K562 (cell line): ENCODE results near the gene SLC13A4. TPM values are rescaled to one million over a fixed set of nuclear protein-coding genes. Genes with fewer than 3 reads are reported as not detected.

Experiments
- ATAC-seq: fragments of 200-7000 bp; cut with Tn5 transposase; 3 replicates; pipeline ENCODE4 v1.9.1; 2020; ENCODE audit warnings: moderate library complexity
- BruUV-seq: library from RNA; stranded (reverse); fragments of 400-500 nt; replicated peaks from 2 replicates; lab custom pipeline; 2021; lab: Mats Ljungman, UMichigan
- CTCF ChIA-PET: fragments of 300-600 bp; formaldehyde crosslinking; extraction: SDS; loops from one replicate; lab custom pipeline; 2021; ENCODE audit warnings: low intra/inter-chr PET ratio; lab: Yijun Ruan, JAX
- POLR2A ChIA-PET: fragments of 300-600, 350-650 bp; sonication (Branson Sonifier 250); formaldehyde crosslinking; extraction: SDS; loops from one replicate; lab custom pipeline; 2021; ENCODE audit warnings: antibody characterized with exemption, inconsistent platforms; lab: Yijun Ruan, JAX
- DNase-seq, 4 experiments: peaks; one replicate each; pipeline versions ENCODE4 v3.0.0 to v3.0.0-alpha.2; 2011 to 2018; ENCODE audit warnings: low spot score in 3 of 4, mixed read lengths in 3 of 4; ENCODE audit errors: extremely low read depth in 1 of 4
- FAIRE-seq: peaks from 2 replicates; lab custom pipeline; 2011; peaks lifted over from hg19 to GRCh38; lab: Jason Lieb, UNC
- H2AFZ ChIP-seq: 2 replicates; pipeline ENCODE4 v1.6.0; 2011; ENCODE audit warnings: low read depth, low read length, control low read depth, inconsistent platforms
- H3K27ac ChIP-seq: fragments of 200-600 bp; 3 replicates; pipeline ENCODE4 v1.8.0; 2011; ENCODE audit warnings: low read depth, mild to moderate bottlenecking, control low read depth, inconsistent platforms, low read length, moderate library complexity, mixed read lengths; ENCODE audit errors: extremely low read depth
- H3K27me3 ChIP-seq, 2 experiments: fragments of 300-600 bp in 1 of 2; 2 replicates in 1 of 2; 3 replicates in 1 of 2; pipeline versions ENCODE4 v1.6.0 to v1.8.0; 2011; ENCODE audit warnings: inconsistent platforms in 2 of 2, low read length in 2 of 2, mild to moderate bottlenecking in 1 of 2, mixed read lengths in 1 of 2, moderate library complexity in 1 of 2; ENCODE audit not compliant: control insufficient read depth in 2 of 2, insufficient read depth in 2 of 2
- H3K36me3 ChIP-seq: fragments of 300-600 bp; 3 replicates; pipeline ENCODE4 v1.8.0; 2011; ENCODE audit warnings: mild to moderate bottlenecking, low read length, inconsistent platforms; ENCODE audit not compliant: control insufficient read depth, insufficient read depth
- H3K4me1 ChIP-seq, 2 experiments: fragments of 200-600 bp in 1 of 2; replicated peaks in 1 of 2; 2 replicates in 1 of 2; 3 replicates in 1 of 2; pipeline versions ENCODE4 v1.5.1 to v1.8.0; 2011; ENCODE audit warnings: inconsistent platforms in 2 of 2, low read length in 2 of 2, mild to moderate bottlenecking in 1 of 2, mixed read lengths in 1 of 2, moderate library complexity in 1 of 2; ENCODE audit not compliant: control insufficient read depth in 2 of 2, insufficient read depth in 2 of 2
- H3K4me2 ChIP-seq: 2 replicates; pipeline ENCODE4 v1.6.1; 2011; ENCODE audit warnings: low read length, control low read depth, inconsistent platforms, mixed read lengths; ENCODE audit not compliant: insufficient read depth
- H3K4me3 ChIP-seq: fragments of 200-600 bp; sonication (generic), shearing (Covaris generic); 2 replicates; pipeline ENCODE4 v1.5.1; 2016; ENCODE audit warnings: control low read depth, inconsistent platforms
- H3K79me2 ChIP-seq: fragments of 200-600 bp; 3 replicates; pipeline ENCODE4 v1.8.0; 2011; ENCODE audit warnings: low read length, inconsistent platforms; ENCODE audit not compliant: control insufficient read depth, insufficient read depth
- H3K9ac ChIP-seq, 2 experiments: 2 replicates each; pipeline versions ENCODE4 v1.6.0 to v1.6.1; 2011; ENCODE audit warnings: low read depth in 2 of 2, low read length in 2 of 2, control low read depth in 1 of 2, inconsistent platforms in 1 of 2, mild to moderate bottlenecking in 1 of 2, mixed read lengths in 1 of 2; ENCODE audit not compliant: insufficient read depth in 1 of 2
- H3K9me1 ChIP-seq: one replicate; pipeline ENCODE4 v1.6.0; 2011; ENCODE audit warnings: inconsistent platforms, mild to moderate bottlenecking, low read length, moderate library complexity; ENCODE audit not compliant: control insufficient read depth, insufficient read depth
- H3K9me3 ChIP-seq: replicated peaks from 2 replicates; pipeline ENCODE4 v1.5.1; 2011; ENCODE audit warnings: low read depth, low read length, inconsistent platforms; ENCODE audit not compliant: control insufficient read depth, insufficient read depth
- H4K20me1 ChIP-seq: replicated peaks from 2 replicates; pipeline ENCODE4 v1.6.1; 2011; ENCODE audit warnings: low read length, inconsistent platforms, mixed read lengths; ENCODE audit not compliant: control insufficient read depth, insufficient read depth
- CCAR2 ChIP-seq: fragments of 200-400 bp; formaldehyde crosslinking; IDR thresholded peaks from 2 replicates; pipeline ENCODE4 v1.6.1; 2017; ENCODE audit warnings: mild to moderate bottlenecking, low read depth, low read length
- CREB3 ChIP-seq: fragments of 450-650 bp; conservative IDR thresholded peaks from 2 replicates; pipeline ENCODE4 v1.6.1; 2016; ENCODE audit warnings: missing genetic modification characterization, low read depth, mild to moderate bottlenecking, missing compliant biosample characterization, moderate library complexity
- ELK1 ChIP-seq: sonication (generic); formaldehyde crosslinking; IDR thresholded peaks from 2 replicates; pipeline ENCODE4 v1.8.1; 2022; ENCODE audit warnings: missing genetic modification reagents
- ILF3 ChIP-seq: fragments of 450-650 bp; IDR thresholded peaks from 2 replicates; pipeline ENCODE4 v1.6.1; 2018; ENCODE audit warnings: antibody characterized with exemption, mild to moderate bottlenecking, moderate library complexity, borderline replicate concordance
- KLF16 ChIP-seq: IDR thresholded peaks from 2 replicates; pipeline ENCODE4 v1.6.1; 2016; ENCODE audit warnings: antibody characterized with exemption
- MAX ChIP-seq: sonication (generic); formaldehyde crosslinking; IDR thresholded peaks from 2 replicates; pipeline ENCODE4 v1.9.0; 2022; ENCODE audit warnings: mild to moderate bottlenecking, missing genetic modification reagents
- MAZ ChIP-seq, 2 experiments: fragments of 450-650 bp in 1 of 2; sonication (generic) in 1 of 2; formaldehyde crosslinking; IDR thresholded peaks in 1 of 2; conservative IDR thresholded peaks in 1 of 2; 2 replicates each; pipeline versions ENCODE4 v1.4.0 to v1.5.0; 2020; ENCODE audit warnings: mild to moderate bottlenecking in 1 of 2, missing genetic modification reagents in 1 of 2
- NR0B1 ChIP-seq: fragments of 450-650 bp; IDR thresholded peaks from one replicate; pipeline ENCODE4 v1.6.1; 2018; ENCODE audit warnings: mild to moderate bottlenecking, moderate library complexity; ENCODE audit not compliant: partially characterized antibody
- PML ChIP-seq: IDR thresholded peaks from 2 replicates; pipeline ENCODE4 v1.6.1; 2012; ENCODE audit warnings: low read length, inconsistent platforms
- POLR3A ChIP-seq: IDR thresholded peaks from 2 replicates; pipeline ENCODE4 v1.6.1; 2011; ENCODE audit warnings: borderline replicate concordance, mild to moderate bottlenecking, moderate library complexity; ENCODE audit not compliant: insufficient read length, insufficient read depth; ENCODE audit errors: extremely low read depth
- RBM17 ChIP-seq: fragments of 200-400 bp; formaldehyde crosslinking; IDR thresholded peaks from 2 replicates; pipeline ENCODE4 v1.6.1; 2017; ENCODE audit warnings: low read depth, mild to moderate bottlenecking, low read length, borderline replicate concordance
- RBM22 ChIP-seq: fragments of 200-400 bp; formaldehyde crosslinking; IDR thresholded peaks from 2 replicates; pipeline ENCODE4 v1.6.1; 2018; ENCODE audit warnings: low read length, low read depth; ENCODE audit not compliant: poor library complexity, severe bottlenecking
- TRIM28 ChIP-seq: fragments of 450-650 bp; IDR thresholded peaks from 2 replicates; pipeline ENCODE4 v1.6.1; 2017
- ZFP91 ChIP-seq: sonication (generic); formaldehyde crosslinking; IDR thresholded peaks from 2 replicates; pipeline ENCODE4 v1.8.0; 2022; ENCODE audit warnings: mild to moderate bottlenecking, missing genetic modification reagents
- ZNF134 ChIP-seq: fragments of 250-450 bp; sonication (Bioruptor Pico); conservative IDR thresholded peaks from 2 replicates; pipeline ENCODE4 v1.4.0; 2020
- ZNF561 ChIP-seq: fragments of 450-650 bp; formaldehyde crosslinking; conservative IDR thresholded peaks from 2 replicates; pipeline ENCODE4 v1.4.0; 2020; ENCODE audit warnings: mild to moderate bottlenecking, moderate library complexity
- ZNF764 ChIP-seq: fragments of 250-450 bp; sonication (Bioruptor Pico); IDR thresholded peaks from 2 replicates; pipeline ENCODE4 v1.4.0; 2020; ENCODE audit warnings: low read depth, mild to moderate bottlenecking, moderate library complexity
- ZSCAN32 ChIP-seq: fragments of 450-650 bp; formaldehyde crosslinking; IDR thresholded peaks from 2 replicates; pipeline ENCODE4 v1.4.0; 2020; ENCODE audit warnings: mild to moderate bottlenecking, moderate library complexity
- WGBS: fragments of 100-300 bp; shearing (Covaris generic); methylation state at CpG from one replicate; pipeline ENCODE4 v1.1.6; 2016; ENCODE audit warnings: low coverage, mixed read lengths; ENCODE audit not compliant: insufficient coverage; ENCODE audit errors: missing lambda C conversion rate; 5-methylcytosine and 5-hydroxymethylcytosine counted together
- in situ Hi-C: fragments of 300-500 bp; cut with MboI; formaldehyde crosslinking; loops from 4 replicates; pipeline ENCODE4 v1.15.0; 2018; ENCODE audit warnings: inconsistent platforms, mixed read lengths
- intact Hi-C: fragments of 100-400 bp; cut with micrococcal nuclease; formaldehyde crosslinking; loops from 2 replicates; pipeline ENCODE4 v1.14.2; 2022
- polyA plus RNA-seq, 8 experiments: library from polyadenylated mRNA; depleted of rRNA in 4 of 8; stranded (reverse) in 5 of 8; unstranded in 3 of 8; fragments of >200 nt; fragmentation: Nextera tagmentation in 2 of 8; fragmentation: Illumina TruSeq in 1 of 8; extraction: Ambion mirVana in 2 of 8; extraction: Trizol in 1 of 8; gene quantifications; 2 replicates each; pipeline versions ENCODE4 v1.2.1 to v1.2.3, GENCODE V29; 2011 to 2014; ENCODE audit warnings: inconsistent platforms in 1 of 8, missing spikeins in 1 of 8
- total RNA-seq, 7 experiments: library from RNA; depleted of rRNA in 6 of 7; stranded (reverse); fragments of >200 nt in 6 of 7; fragmentation: Illumina TruSeq in 2 of 7; extraction: Trizol in 2 of 7; gene quantifications; 2 replicates each; pipeline versions ENCODE4 v1.2.1 to v1.2.3, GENCODE V29; 2011 to 2021; ENCODE audit warnings: low replicate concordance in 1 of 7

Gene SLC13A4
- total and polyA plus RNA-seq, 9 of the 15 experiments (the other 6 are each of a cell fraction or from before 2014, with no cell fraction given): 0.11 to 1.0 (median 0.36) TPM

- H3K27ac ChIP-seq: no peak overlapping the region
- H3K36me3 ChIP-seq: peaks cover 35% of the 10 kb centered on the region
- in situ Hi-C loops (no loop called here), intact Hi-C loops (loop anchor here (5.0 kb wide), 1 partner anchor 112 kb away; no protein-coding TSS in a partner anchor)
- H2AFZ ChIP-seq: no peak overlapping the region
- no TSS peak for BruUV-seq
- POLR2A ChIA-PET: interaction anchor here (0.6 to 8.1 kb wide), 6 partner anchors 7 to 330 kb away, joined by 3 to 71 read pairs (median 4); partner anchors contain the start of gene STMP1
- ATAC-seq (peak; percentile 15), DNase-seq (no peak), FAIRE-seq (no peak)
- no peak overlapping the region for H3K4me3 ChIP-seq
- peaks cover 0 to 3% of the 10 kb centered on the region in 2 experiments; a peak in 1 of 5 replicates for H3K4me1 ChIP-seq
- no peaks in the 10 kb centered on the region for H3K9me1 ChIP-seq
- H4K20me1 ChIP-seq: 0 out of 2 replicates have a peak, but pooled peaks cover 8% of the 10 kb centered on the region
- 39% methylated on average over 1 of the region's 1 CpG for WGBS
- no peak overlapping the region for H3K9ac ChIP-seq
- H3K9me3 ChIP-seq: no peaks in the 10 kb centered on the region
- peaks cover 80% of the 10 kb centered on the region for H3K79me2 ChIP-seq
- CTCF ChIA-PET: no interaction called here
- no peaks in the 10 kb centered on the region for H3K27me3 ChIP-seq
- no peak overlapping the region for H3K4me2 ChIP-seq
- no peak for TF ChIP-seq ZNF134 (CRISPR knock-in tag)
- TF ChIP-seq POLR3A: no peak
- no peak for TF ChIP-seq KLF16
- no peak for TF ChIP-seq ZNF561 (CRISPR knock-in tag)
- no peak for TF ChIP-seq MAX (CRISPR knock-in tag)
- TF ChIP-seq ELK1 (CRISPR knock-in tag): no peak
- TF ChIP-seq MAZ (CRISPR knock-in tag; conservative IDR thresholded peaks at IDR 0.05 in 1 of 2, IDR thresholded peaks at IDR 0.05 in 1 of 2): no peak
- TF ChIP-seq NR0B1: no peak
- no peak for TF ChIP-seq CREB3 (tag)
- TF ChIP-seq RBM22: no peak
- no peak for TF ChIP-seq PML
- no peak for TF ChIP-seq ZNF764 (CRISPR knock-in tag)
- no peak for TF ChIP-seq ZFP91 (CRISPR knock-in tag)
- no peak for TF ChIP-seq ILF3
- no peak for TF ChIP-seq TRIM28
- TF ChIP-seq CCAR2: no peak
- TF ChIP-seq RBM17: no peak
- no peak for TF ChIP-seq ZSCAN32 (CRISPR knock-in tag)
Observed at GRCh38 chr7:135670179-135670578, 57.8 kb downstream of the SLC13A4 start.
